Neuronal stem cell (in vitro differentiated cells): ENCODE measurements around the gene RMC1.

Experiments used
- DNase-seq: peaks from one replicate; pipeline ENCODE4 v3.0.0-alpha.2; 2013; ENCODE audit warnings: low spot score
- H2AFZ ChIP-seq: one replicate; pipeline ENCODE4 v1.6.1; 2013; ENCODE audit warnings: mild to moderate bottlenecking, low read length, inconsistent platforms
- H2AK5ac ChIP-seq: 2 replicates; pipeline ENCODE4 v1.6.1; 2013; ENCODE audit warnings: low read depth, mild to moderate bottlenecking, inconsistent platforms, low read length, moderate library complexity, mixed read lengths
- H2BK120ac ChIP-seq: 2 replicates; pipeline ENCODE4 v1.6.1; 2013; ENCODE audit warnings: low read depth, mild to moderate bottlenecking, inconsistent platforms, low read length, moderate library complexity, mixed read lengths
- H2BK12ac ChIP-seq: one replicate; pipeline ENCODE4 v1.6.1; 2013; ENCODE audit warnings: low read length, inconsistent platforms
- H2BK15ac ChIP-seq: 2 replicates; pipeline ENCODE4 v1.6.1; 2013; ENCODE audit warnings: mild to moderate bottlenecking, low read length, inconsistent platforms, mixed read lengths
- H2BK5ac ChIP-seq: one replicate; pipeline ENCODE4 v1.6.1; 2013; ENCODE audit warnings: inconsistent platforms, mild to moderate bottlenecking, low read length, moderate library complexity
- H3K14ac ChIP-seq: one replicate; pipeline ENCODE4 v1.6.1; 2013; ENCODE audit warnings: low read length, inconsistent platforms
- H3K18ac ChIP-seq: 2 replicates; pipeline ENCODE4 v1.6.1; 2013; ENCODE audit warnings: low read length, inconsistent platforms
- H3K23ac ChIP-seq: 2 replicates; pipeline ENCODE4 v1.6.1; 2013; ENCODE audit warnings: low read depth, mild to moderate bottlenecking, mixed read lengths, low read length, inconsistent platforms; ENCODE audit not compliant: poor library complexity
- H3K27ac ChIP-seq: replicated peaks from 3 replicates; pipeline ENCODE4 v1.5.1; 2013; ENCODE audit warnings: low read length, inconsistent platforms
- H3K27me3 ChIP-seq, 3 experiments: 2 replicates each; pipeline ENCODE4 v1.6.1; 2013; ENCODE audit warnings: low read length in 3 of 3, mild to moderate bottlenecking in 2 of 3, inconsistent platforms in 1 of 3, low read depth in 1 of 3, mixed read lengths in 1 of 3, moderate library complexity in 1 of 3; ENCODE audit not compliant: control insufficient read depth in 3 of 3, insufficient read depth in 3 of 3
- H3K36me3 ChIP-seq, 2 donors: replicated peaks in 1 of 2; 2 replicates each; pipeline ENCODE4 v1.6.1; 2013; ENCODE audit warnings: low read length in 2 of 2; ENCODE audit not compliant: control insufficient read depth in 2 of 2, insufficient read depth in 2 of 2
- H3K4ac ChIP-seq: 2 replicates; pipeline ENCODE4 v1.6.1; 2013; ENCODE audit warnings: inconsistent platforms, mild to moderate bottlenecking, low read length, moderate library complexity
- H3K4me1 ChIP-seq, 2 donors: 1 replicate in 1 of 2; 2 replicates in 1 of 2; pipeline ENCODE4 v1.6.1; 2013; ENCODE audit warnings: low read length in 2 of 2, low read depth in 1 of 2; ENCODE audit not compliant: control insufficient read depth in 2 of 2, insufficient read depth in 1 of 2
- H3K4me2 ChIP-seq: one replicate; pipeline ENCODE4 v1.6.1; 2013; ENCODE audit warnings: mild to moderate bottlenecking, low read length, inconsistent platforms; ENCODE audit not compliant: insufficient read depth, poor library complexity, severe bottlenecking
- H3K4me3 ChIP-seq, 2 donors: 2 replicates each; pipeline ENCODE4 v1.5.1; 2013; ENCODE audit warnings: low read length in 2 of 2, mild to moderate bottlenecking in 2 of 2, inconsistent platforms in 1 of 2, moderate library complexity in 1 of 2
- H3K79me1 ChIP-seq: one replicate; pipeline ENCODE4 v1.6.1; 2013; ENCODE audit warnings: low read depth, mild to moderate bottlenecking, inconsistent platforms, low read length, moderate library complexity
- H3K9ac ChIP-seq: one replicate; pipeline ENCODE4 v1.6.1; 2013; ENCODE audit warnings: mild to moderate bottlenecking, low read depth, low read length, inconsistent platforms; ENCODE audit not compliant: poor library complexity
- H3K9me3 ChIP-seq, 2 donors: replicated peaks in 1 of 2; 2 replicates each; pipeline versions ENCODE3 to v1.6.1; 2013; ENCODE audit warnings: low read length in 2 of 2, mild to moderate bottlenecking in 2 of 2, inconsistent platforms in 1 of 2, low read depth in 1 of 2, mixed read lengths in 1 of 2, moderate library complexity in 1 of 2; ENCODE audit not compliant: control insufficient read depth in 2 of 2, insufficient read depth in 1 of 2
- H4K8ac ChIP-seq: one replicate; pipeline ENCODE4 v1.6.1; 2013; ENCODE audit warnings: low read depth, mild to moderate bottlenecking, inconsistent platforms, low read length, moderate library complexity
- H4K91ac ChIP-seq: one replicate; pipeline ENCODE4 v1.6.1; 2013; ENCODE audit warnings: low read length, low read depth, mild to moderate bottlenecking, inconsistent platforms; ENCODE audit not compliant: poor library complexity
- WGBS, 2 donors: extraction: QIAGEN DNeasy Blood & Tissue Kit; methylation state at CpG; one replicate each; pipeline ENCODE4 v1.1.7; 2013; ENCODE audit warnings: missing lambda C conversion rate in 2 of 2, mixed read lengths in 1 of 2; ENCODE audit not compliant: insufficient read length in 2 of 2, insufficient replicate concordance in 1 of 2; ENCODE audit errors: extremely low coverage in 2 of 2; 5-methylcytosine and 5-hydroxymethylcytosine counted together

The RMC1 gene

DNA sequence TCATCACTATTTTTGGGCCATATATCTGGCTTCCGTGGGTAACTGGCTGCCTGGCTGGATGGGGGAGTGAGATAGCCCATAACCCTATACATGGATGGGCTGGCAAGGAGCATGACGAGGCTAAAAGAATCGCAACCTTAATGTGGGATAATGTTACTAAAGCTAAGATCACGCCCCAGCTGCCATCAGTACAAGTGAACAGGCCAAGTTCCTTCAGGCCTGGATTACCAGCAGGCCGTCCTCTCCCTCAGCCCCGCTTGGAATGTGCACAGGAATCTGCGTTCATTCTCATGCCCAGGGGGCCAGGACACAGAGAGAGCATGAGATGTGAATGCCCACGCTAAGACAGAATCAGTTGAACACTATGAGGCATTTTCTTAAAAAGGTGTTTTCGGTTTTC, 34.7 kb downstream of the RMC1 start:
- no CpG with 5 or more reads among the region's 9 CpGs for WGBS, 2 donors
- Histone ChIP-seq H3K4ac (no peak overlapping the region), H3K9me3 (no peaks in the 10 kb centered on the region), H2BK12ac (no peak overlapping the region), H2BK120ac (no peak overlapping the region), H3K4me1 (no peaks in the 10 kb centered on the region), H3K9ac (no peak overlapping the region), H3K23ac (no peak overlapping the region), H2BK15ac (no peak overlapping the region), H2AK5ac (no peak overlapping the region), H3K27ac (no peak overlapping the region), H3K4me3 (no peak overlapping the region), H3K27me3 (no peaks in the 10 kb centered on the region), H4K91ac (no peak overlapping the region), H3K14ac (no peak overlapping the region), H3K36me3 (peaks cover 61 to 100% of the 10 kb centered on the region in 2 donors), H2BK5ac (no peak overlapping the region), H3K18ac (no peak overlapping the region), H3K79me1 (no peaks in the 10 kb centered on the region), H4K8ac (no peak overlapping the region), H2AFZ (no peak overlapping the region), H3K4me2 (no peak overlapping the region)
- no peak for DNase-seq

DNA sequence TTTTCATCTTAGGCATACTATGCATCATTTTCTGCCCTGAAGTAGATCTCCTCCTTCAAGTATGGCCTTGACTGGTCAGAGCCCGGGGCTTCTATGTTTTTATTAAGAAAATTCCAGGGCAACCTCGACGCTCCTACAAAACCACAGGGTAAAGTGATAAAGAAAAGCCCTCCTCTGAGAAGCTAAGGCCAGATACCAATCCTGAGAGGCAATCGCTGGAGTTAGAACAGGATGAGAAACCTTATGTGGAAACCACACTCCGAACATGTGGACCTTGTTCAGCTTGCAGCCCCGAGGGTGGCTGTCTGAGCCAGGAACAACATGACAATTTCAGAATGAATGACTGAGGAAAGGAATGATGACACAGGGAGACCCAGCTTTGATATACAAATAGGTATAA, 35.6 kb downstream of the RMC1 start:
- Histone ChIP-seq H3K36me3 (peaks cover 64 to 99% of the 10 kb centered on the region in 2 donors), H3K4me2 (no peak overlapping the region), H3K23ac (no peak overlapping the region), H3K4ac (no peak overlapping the region), H2AK5ac (no peak overlapping the region), H3K27ac (no peak overlapping the region), H3K79me1 (no peaks in the 10 kb centered on the region), H3K4me3 (no peak overlapping the region), H4K8ac (no peak overlapping the region), H3K18ac (no peak overlapping the region), H2BK15ac (no peak overlapping the region), H2AFZ (no peak overlapping the region), H2BK120ac (no peak overlapping the region), H3K27me3 (no peaks in the 10 kb centered on the region), H2BK12ac (no peak overlapping the region), H2BK5ac (no peak overlapping the region), H3K4me1 (no peaks in the 10 kb centered on the region), H3K9me3 (no peaks in the 10 kb centered on the region), H4K91ac (no peak overlapping the region), H3K9ac (no peak overlapping the region), H3K14ac (no peak overlapping the region)
- no peak for DNase-seq
- no CpG with 5 or more reads among the region's 6 CpGs for whole genome bisulfite sequencing, 2 donors

DNA sequence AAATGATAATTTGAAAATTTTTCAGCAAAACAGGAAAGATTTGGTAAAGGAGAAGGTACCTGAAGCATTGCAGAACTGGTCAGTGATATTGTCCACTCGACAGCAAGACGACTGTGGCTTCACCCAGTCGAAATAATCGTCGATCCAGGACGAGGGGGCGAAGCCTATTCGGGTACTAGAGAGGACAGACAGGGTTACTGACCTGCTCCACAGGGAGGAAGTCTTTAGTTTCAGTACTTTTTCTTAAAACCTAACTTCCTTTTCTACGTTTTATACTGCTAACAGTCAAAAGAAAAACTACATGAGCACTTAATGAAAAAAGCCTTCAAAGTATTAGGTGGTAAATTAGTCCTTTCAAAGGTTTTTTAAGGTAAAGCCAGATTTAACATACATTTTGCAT, 36.0 kb downstream of the RMC1 start:
- no peak overlapping the region for H2BK15ac ChIP-seq
- no peak overlapping the region for H3K14ac ChIP-seq
- no peaks in the 10 kb centered on the region for H3K4me1 ChIP-seq
- H3K9ac ChIP-seq: no peak overlapping the region
- H2AK5ac ChIP-seq: no peak overlapping the region
- no peak overlapping the region for H3K4me3 ChIP-seq
- H3K4me2 ChIP-seq: no peak overlapping the region
- H3K9me3 ChIP-seq: no peaks in the 10 kb centered on the region
- no peak overlapping the region for H2AFZ ChIP-seq
- no peaks in the 10 kb centered on the region for H3K79me1 ChIP-seq
- no peak overlapping the region for H2BK12ac ChIP-seq
- H3K27ac ChIP-seq: no peak overlapping the region
- no peak for DNase-seq
- H3K23ac ChIP-seq: no peak overlapping the region
- no peaks in the 10 kb centered on the region for H3K27me3 ChIP-seq
- WGBS, 2 donors: no CpG with 5 or more reads among the region's 9 CpGs
- H2BK5ac ChIP-seq: no peak overlapping the region
- H4K91ac ChIP-seq: no peak overlapping the region
- H3K36me3 ChIP-seq: peaks cover 63 to 99% of the 10 kb centered on the region in 2 donors
- H3K18ac ChIP-seq: no peak overlapping the region
- H4K8ac ChIP-seq: no peak overlapping the region
- H3K4ac ChIP-seq: no peak overlapping the region
- no peak overlapping the region for H2BK120ac ChIP-seq

DNA sequence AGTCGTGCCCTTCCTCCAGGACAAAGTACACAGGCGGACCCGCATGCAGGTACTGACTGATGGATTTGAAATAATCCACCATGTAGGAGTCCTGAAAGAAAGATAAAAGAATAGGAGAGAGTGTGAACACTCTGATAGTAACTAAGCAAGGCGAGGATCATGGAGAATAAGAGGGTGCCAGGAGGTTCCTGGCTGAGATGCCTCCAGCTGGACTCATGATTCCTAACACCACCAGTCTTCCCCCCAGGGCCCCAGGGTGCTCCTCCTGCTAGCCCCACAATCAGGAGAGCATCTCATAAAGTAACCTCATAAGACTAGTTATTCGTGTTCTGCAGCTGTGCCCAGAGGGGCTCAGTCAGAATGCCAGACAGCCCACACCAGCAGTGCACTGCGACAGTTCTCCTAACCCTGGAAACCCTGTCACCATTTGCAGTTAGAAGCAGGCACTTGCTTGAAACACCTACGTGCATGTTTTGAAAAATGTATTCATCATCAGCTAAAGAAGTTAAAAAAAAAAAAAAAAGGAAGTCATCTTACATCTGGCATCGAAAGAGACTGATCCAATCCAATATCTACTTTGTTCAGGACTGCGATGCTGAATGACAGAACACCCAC, 36.7 kb downstream of the RMC1 start:
- no peak overlapping the region for H2BK120ac ChIP-seq
- no peak overlapping the region for H4K8ac ChIP-seq
- H3K79me1 ChIP-seq: no peaks in the 10 kb centered on the region
- no peaks in the 10 kb centered on the region for H3K9me3 ChIP-seq
- no peaks in the 10 kb centered on the region for H3K27me3 ChIP-seq
- no peak overlapping the region for H2AFZ ChIP-seq
- no peak overlapping the region for H4K91ac ChIP-seq
- WGBS, 2 donors: no CpG with 5 or more reads among the region's 9 CpGs
- H3K4me2 ChIP-seq: no peak overlapping the region
- no peak overlapping the region for H3K14ac ChIP-seq
- no peak overlapping the region for H3K27ac ChIP-seq
- no peak overlapping the region for H3K4ac ChIP-seq
- no peak overlapping the region for H2BK15ac ChIP-seq
- H3K9ac ChIP-seq: no peak overlapping the region
- peaks cover 58 to 99% of the 10 kb centered on the region in 2 donors for H3K36me3 ChIP-seq
- H2BK12ac ChIP-seq: no peak overlapping the region
- no peak overlapping the region for H2BK5ac ChIP-seq
- H3K18ac ChIP-seq: no peak overlapping the region
- no peak overlapping the region for H3K23ac ChIP-seq
- no peak overlapping the region for H2AK5ac ChIP-seq
- no peaks in the 10 kb centered on the region for H3K4me1 ChIP-seq
- no peak overlapping the region for H3K4me3 ChIP-seq
- DNase-seq: no peak
